Measurements from ENCODE around the gene AXL. TPM values are rescaled to one million over a fixed set of nuclear protein-coding genes. Genes with fewer than 3 reads are reported as not detected.
A peak's percentile ranks its signal among the peaks of the same experiment; 100 is the strongest.

Gene AXL
- total and polyA plus RNA-seq, 9 of the 15 experiments (the other 6 are each of a cell fraction or from before 2014, with no cell fraction given): 0.80 to 6.6 (median 1.6) TPM

GRCh38 chr19:41223431-41224234 lies 4.6 kb downstream of the AXL start:
- ChIA-PET CTCF (ENCODE audit: low intra/inter-chr PET ratio) (no interaction called here), POLR2A (no interaction called here)
- no peaks in the 10 kb centered on the region for H3K9me3 ChIP-seq (replicated peaks; ENCODE audit: control insufficient read depth, insufficient read depth, low read depth, low read length)
- peaks cover 34 to 52% of the 10 kb centered on the region in 2 experiments for H3K4me1 ChIP-seq (replicated peaks in 1 of 2; ENCODE audit: control insufficient read depth in 2 of 2, insufficient read depth in 2 of 2, low read length in 2 of 2)
- no peak overlapping the region for H3K4me2 ChIP-seq (ENCODE audit: insufficient read depth, low read length)
- no peak for ATAC-seq
- H2AFZ ChIP-seq (ENCODE audit: low read depth, low read length): 0 out of 2 replicates have a peak overlapping the region, but pooled peaks have one; percentile 7
- no peaks in the 10 kb centered on the region for H3K79me2 ChIP-seq (ENCODE audit: control insufficient read depth, insufficient read depth, low read length)
- no peaks in the 10 kb centered on the region for H4K20me1 ChIP-seq (replicated peaks; ENCODE audit: control insufficient read depth, insufficient read depth, low read length)
- H3K9ac ChIP-seq (ENCODE audit: insufficient read depth in 1 of 2, low read depth in 2 of 2, low read length in 2 of 2): peak overlapping the region in 1 of 2 experiments; percentile 33; a peak in 1 of 4 replicates
- no peak for FAIRE-seq
- WGBS (ENCODE audit: insufficient coverage, low coverage, missing lambda C conversion rate): 49% methylated on average over 7 of the region's 8 CpGs
- no peak for DNase-seq (ENCODE audit: extremely low read depth in 1 of 4, low spot score in 3 of 4)
- H3K4me3 ChIP-seq: no peak overlapping the region
- in situ Hi-C loops (cut with MboI) (no loop called here), intact Hi-C loops (cut with micrococcal nuclease) (no loop called here)
- H3K27me3 ChIP-seq (ENCODE audit: control insufficient read depth in 2 of 2, insufficient read depth in 2 of 2, low read length in 2 of 2): peaks cover 0 to 12% of the 10 kb centered on the region in 2 experiments; a peak in 3 of 5 replicates
- H3K9me1 ChIP-seq (ENCODE audit: control insufficient read depth, insufficient read depth, low read length): no peaks in the 10 kb centered on the region
- no peaks in the 10 kb centered on the region for H3K36me3 ChIP-seq (ENCODE audit: control insufficient read depth, insufficient read depth, low read length)
- BruUV-seq (replicated peaks): no TSS peak
- peak overlapping the region; percentile 23; the same call in 1 of the 3 replicates for H3K27ac ChIP-seq (ENCODE audit: extremely low read depth, low read depth, low read length)
- TF ChIP-seq ZNF398 (CRISPR knock-in tag; IDR thresholded peaks at IDR 0.05) (no peak), PRDM10 (IDR thresholded peaks at IDR 0.05; ENCODE audit: partially characterized antibody) (peak; percentile 44), SMARCA4 (IDR thresholded peaks at IDR 0.05) (0 out of 2 replicates have a peak, but pooled peaks have one; percentile 32), LARP7 (IDR thresholded peaks at IDR 0.05) (no peak), ZKSCAN8 (CRISPR knock-in tag; IDR thresholded peaks at IDR 0.05) (no peak), FOSL1 (tag; conservative IDR thresholded peaks at IDR 0.05) (peak; percentile 66), ZNF3 (CRISPR knock-in tag; IDR thresholded peaks at IDR 0.05) (no peak), KLF16 (IDR thresholded peaks at IDR 0.05) (no peak), TCF7 (IDR thresholded peaks at IDR 0.05; ENCODE audit: borderline replicate concordance) (no peak), ZNF79 (CRISPR knock-in tag; IDR thresholded peaks at IDR 0.05; ENCODE audit: low read depth) (no peak), ZNF778 (CRISPR knock-in tag; IDR thresholded peaks at IDR 0.05) (no peak), JUN (IDR thresholded peaks at IDR 0.05; ENCODE audit: borderline replicate concordance, low read depth, low read length) (peak; percentile 52; the same call in 1 of the 2 replicates), JUN (CRISPR knock-in tag; IDR thresholded peaks at IDR 0.05; ENCODE audit: borderline replicate concordance) (no peak), SMAD4 (CRISPR knock-in tag; conservative IDR thresholded peaks at IDR 0.05) (no peak)
